ENCODE results near the gene SPTAN1. TPM values are rescaled to one million over a fixed set of nuclear protein-coding genes. Genes with fewer than 3 reads are reported as not detected.
"Not testable (repeated sequence)": the region's sequence is repeated elsewhere in the genome, so short reads cannot be mapped to it uniquely, and the experiment has no call there.

Gene SPTAN1
- total RNA-seq, 2 donors from 2014 or later: 242 to 278 TPM

DNA sequence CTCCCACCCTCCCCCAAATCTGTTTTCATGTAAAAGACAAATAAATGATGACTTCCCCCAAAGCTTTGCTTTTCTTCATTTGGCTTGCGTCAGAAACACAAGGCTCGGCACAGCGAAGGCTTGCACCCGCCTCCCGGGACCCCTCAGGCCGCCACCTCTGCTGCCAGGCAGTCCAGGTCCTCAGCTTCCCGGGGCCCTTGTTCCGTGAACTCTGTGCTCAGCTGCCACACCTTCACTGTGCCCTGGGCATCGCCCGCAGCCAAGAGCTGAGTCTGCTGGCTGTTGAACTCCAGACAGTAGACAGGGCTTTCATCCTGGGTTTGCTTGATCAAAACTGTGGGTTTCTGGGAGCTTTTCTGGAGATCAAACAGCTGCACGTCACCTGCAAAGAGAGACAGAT, 81.2 kb downstream of the SPTAN1 start:
- Mint-ChIP-seq H3K27ac (peak overlapping the region; percentile 7 to 45), H3K9me3 (no peaks in the 10 kb centered on the region), H3K36me3 (peaks cover 0 to 5% of the 10 kb centered on the region in 2 donors)
- DNase-seq (ENCODE audit: low spot score in 2 of 2) (no peak), ATAC-seq (no peak)

DNA sequence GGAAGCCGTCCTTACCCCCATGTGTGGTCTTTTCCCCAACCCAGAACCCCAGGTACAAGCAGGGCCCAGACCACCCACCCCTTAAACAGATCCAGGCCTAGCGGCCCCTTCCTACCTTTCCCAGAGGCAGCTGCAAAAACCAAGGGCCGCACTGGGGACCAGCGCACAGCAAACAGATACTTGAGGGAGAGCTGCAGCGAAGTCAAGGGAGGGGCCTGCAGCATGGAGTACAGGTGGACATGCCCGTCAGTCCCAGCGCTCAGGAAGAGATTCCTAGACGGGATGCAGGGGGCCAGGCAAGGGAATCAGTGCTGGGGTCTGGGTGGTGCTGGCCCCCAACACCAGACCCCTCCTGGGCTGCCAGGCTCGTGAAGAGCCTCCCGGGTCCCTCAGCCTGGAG, 81.7 kb downstream of the SPTAN1 start:
- DNase-seq (ENCODE audit: low spot score in 2 of 2) (no peak), ATAC-seq (no peak)
- no peaks in the 10 kb centered on the region for H3K9me3 Mint-ChIP-seq
- peaks cover 0 to 5% of the 10 kb centered on the region in 2 donors for H3K36me3 Mint-ChIP-seq
- peak overlapping the region; percentile 7 to 60 for H3K27ac Mint-ChIP-seq

DNA sequence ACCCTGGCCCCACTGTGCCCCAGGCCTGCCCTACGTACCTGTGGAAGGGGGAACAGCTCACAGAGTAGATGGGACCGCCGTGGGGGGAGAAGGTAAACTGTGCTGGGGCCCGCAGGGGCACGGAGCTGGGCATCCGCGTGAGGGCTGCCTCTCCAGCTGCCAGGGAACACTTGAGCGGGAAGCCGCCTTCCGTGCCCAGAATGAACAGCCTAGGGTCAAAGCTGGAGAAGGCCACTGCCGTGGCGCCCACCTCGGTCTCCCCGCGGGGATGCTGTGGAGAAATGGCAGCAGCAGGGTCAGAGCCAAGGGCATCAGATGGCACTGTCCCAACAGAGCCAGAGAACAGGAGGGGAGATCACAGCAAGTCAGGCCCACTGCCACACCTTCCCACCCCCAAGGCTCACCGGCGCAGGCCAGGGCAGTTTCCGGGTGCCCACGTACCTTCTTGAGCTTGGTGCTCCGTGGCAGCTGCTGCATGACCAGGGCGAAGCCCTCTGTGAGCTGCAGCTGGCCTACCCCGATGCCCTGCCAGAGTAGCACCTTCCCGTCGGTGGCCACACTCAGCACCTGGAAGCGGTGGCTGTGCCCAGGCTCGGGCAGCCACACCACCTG, 82.4 kb downstream of the SPTAN1 start:
- Mint-ChIP-seq H3K27ac (peak overlapping the region; percentile 7 to 60), H3K9me3 (no peaks in the 10 kb centered on the region), H3K36me3 (peaks cover 0 to 5% of the 10 kb centered on the region in 2 donors)
- DNase-seq (ENCODE audit: low spot score in 2 of 2): no peak
- ATAC-seq: peak; percentile 9 to 12

- DNase-seq (ENCODE audit: low spot score in 2 of 2): no peak
- peaks cover 0 to 5% of the 10 kb centered on the region in 2 donors for H3K36me3 Mint-ChIP-seq
- ATAC-seq: peak; percentile 17 to 21
- H3K9me3 Mint-ChIP-seq: no peaks in the 10 kb centered on the region
- no peak overlapping the region for H3K27ac Mint-ChIP-seq
Measured at GRCh38 chr9:128635266-128636023, 83.1 kb downstream of the SPTAN1 start.

DNA sequence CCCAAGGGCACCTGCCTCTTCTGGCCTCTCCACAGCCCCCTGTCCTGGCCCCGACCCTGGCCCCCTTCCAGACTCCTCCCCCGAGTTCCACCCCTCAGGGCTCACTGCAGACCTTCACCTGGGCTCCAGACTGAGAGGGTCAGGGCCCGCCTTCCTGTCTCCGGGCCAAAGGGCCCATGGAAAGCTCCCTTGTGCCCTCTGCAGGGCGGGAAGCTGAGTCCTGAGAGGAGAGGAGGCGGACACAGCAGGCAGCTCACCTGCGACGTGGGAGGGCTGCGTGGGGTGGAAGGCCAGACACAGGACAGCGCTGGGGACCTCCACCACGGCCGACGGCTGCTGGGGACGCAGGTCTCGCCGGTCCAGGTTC, 83.6 kb downstream of the SPTAN1 start:
- DNase-seq (ENCODE audit: low spot score in 2 of 2) (no peak), ATAC-seq (peak; percentile 6 to 10)
- H3K9me3 Mint-ChIP-seq: no peaks in the 10 kb centered on the region
- no peak overlapping the region for H3K27ac Mint-ChIP-seq
- H3K36me3 Mint-ChIP-seq: peaks cover 0 to 5% of the 10 kb centered on the region in 2 donors

GRCh38 chr9:128636556-128637530, 84.5 kb downstream of the SPTAN1 start:
- Mint-ChIP-seq H3K9me3 (no peaks in the 10 kb centered on the region), H3K27ac (no peak overlapping the region), H3K36me3 (peaks cover 0 to 3% of the 10 kb centered on the region in 2 donors)
- DNase-seq (ENCODE audit: low spot score in 2 of 2): no peak
- no peak for ATAC-seq

DNA sequence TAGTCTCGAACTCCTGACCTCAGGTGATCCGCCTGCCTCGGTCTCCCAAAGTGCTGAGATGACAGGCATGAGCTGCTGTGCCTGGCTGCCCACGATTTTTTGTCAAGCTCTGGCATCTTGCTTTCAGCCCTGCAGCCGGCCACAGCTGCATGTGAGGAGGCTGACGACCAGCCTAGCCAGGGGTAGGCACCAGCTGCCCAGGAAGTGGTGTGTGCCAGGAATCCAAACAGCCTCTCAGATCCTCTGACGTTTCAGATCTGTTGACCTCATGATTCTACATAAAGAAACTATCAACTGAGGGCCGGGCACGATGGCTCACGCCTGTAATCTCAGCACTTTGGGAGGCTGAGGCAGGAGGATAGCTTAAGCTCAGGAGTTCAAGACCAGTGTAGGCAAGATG, 85.3 kb downstream of the SPTAN1 start:
- H3K36me3 Mint-ChIP-seq: no peaks in the 10 kb centered on the region
- H3K27ac Mint-ChIP-seq: no peak overlapping the region
- no peak for DNase-seq (ENCODE audit: low spot score in 2 of 2)
- no peaks in the 10 kb centered on the region for H3K9me3 Mint-ChIP-seq
- ATAC-seq: no peak

- H3K9me3 Mint-ChIP-seq: no peaks in the 10 kb centered on the region
- no peak overlapping the region for H3K27ac Mint-ChIP-seq
- ATAC-seq: no peak
- H3K36me3 Mint-ChIP-seq: no peaks in the 10 kb centered on the region
- no peak for DNase-seq (ENCODE audit: low spot score in 2 of 2)
Measured at GRCh38 chr9:128638580-128638979, 86.2 kb downstream of the SPTAN1 start.

- no peak for ATAC-seq
- no peaks in the 10 kb centered on the region for H3K9me3 Mint-ChIP-seq
- no peak for DNase-seq (ENCODE audit: low spot score in 2 of 2)
- no peaks in the 10 kb centered on the region for H3K36me3 Mint-ChIP-seq
- H3K27ac Mint-ChIP-seq: no peak overlapping the region
Measured at GRCh38 chr9:128640603-128641002, 88.2 kb downstream of the SPTAN1 start.

DNA sequence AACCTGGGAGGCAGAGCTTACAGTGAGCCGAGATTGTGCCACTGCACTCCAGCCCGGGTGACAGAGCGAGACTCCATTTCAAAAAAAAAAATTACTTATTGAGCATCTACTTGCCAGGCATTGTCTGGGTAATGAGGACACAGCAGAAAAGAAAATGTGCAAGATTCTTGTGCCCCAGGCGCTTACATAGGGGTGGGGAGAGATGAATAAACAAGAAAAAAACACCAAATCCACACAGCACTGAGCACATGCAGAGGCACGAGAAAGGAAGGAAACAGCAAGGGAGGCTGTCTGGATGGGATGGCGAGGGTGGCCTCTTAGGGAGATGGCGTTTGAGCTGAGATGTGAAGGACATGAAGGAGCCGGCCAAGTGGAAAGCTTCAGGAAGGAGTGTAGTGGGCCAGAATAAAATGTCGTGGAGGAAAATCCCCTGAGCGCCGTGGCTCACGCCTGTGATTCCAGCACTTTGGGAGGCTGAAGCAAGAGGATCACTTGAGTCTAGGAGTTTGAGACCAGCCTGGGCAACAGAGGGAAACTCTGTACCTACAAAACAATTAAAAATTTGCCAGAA, 90.4 kb downstream of the SPTAN1 start:
- H3K36me3 Mint-ChIP-seq: no peaks in the 10 kb centered on the region
- DNase-seq (ENCODE audit: low spot score in 2 of 2) (no peak), ATAC-seq (no peak)
- H3K9me3 Mint-ChIP-seq: no peaks in the 10 kb centered on the region
- no peak overlapping the region for H3K27ac Mint-ChIP-seq

DNA sequence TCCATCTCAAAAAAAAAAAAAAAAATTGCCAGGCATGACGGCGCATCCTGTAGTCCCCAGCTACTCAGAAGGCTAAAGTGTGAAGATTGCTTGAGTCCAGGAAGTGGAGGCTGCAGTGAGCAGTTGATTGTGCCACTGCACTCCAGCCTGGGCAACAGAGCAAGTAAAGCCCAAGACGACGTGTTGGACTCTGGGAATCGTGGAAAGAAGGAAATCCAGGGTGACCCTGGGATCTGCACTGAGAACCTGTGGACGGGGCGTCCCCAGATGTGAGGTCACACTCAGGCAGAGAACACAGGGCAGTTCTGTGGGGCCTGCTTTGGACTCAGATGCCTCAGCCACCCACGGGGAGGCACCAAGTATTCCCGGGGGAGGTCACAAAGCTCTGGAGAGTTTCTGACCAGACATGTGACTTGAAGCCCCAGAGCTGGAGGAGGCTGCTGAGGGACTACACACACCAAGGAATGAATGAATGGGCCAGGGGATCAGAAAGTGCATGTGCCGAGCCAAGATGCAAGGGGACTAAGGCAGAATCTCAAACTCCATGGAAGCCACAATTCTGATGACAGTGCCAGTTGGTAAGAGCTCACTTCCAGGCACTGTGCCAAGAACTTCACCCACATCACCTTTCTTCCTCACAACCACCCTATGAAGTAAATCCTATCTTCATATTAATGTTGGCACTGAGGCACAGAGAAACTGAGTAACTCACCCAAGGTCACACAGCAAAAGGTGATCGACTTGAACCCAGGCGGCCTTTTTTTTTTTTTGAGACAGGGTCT, 91.3 kb downstream of the SPTAN1 start:
- no peak for ATAC-seq
- H3K27ac Mint-ChIP-seq: peak overlapping the region in 1 of 2 donors; percentile 57
- no peaks in the 10 kb centered on the region for H3K9me3 Mint-ChIP-seq

DNA sequence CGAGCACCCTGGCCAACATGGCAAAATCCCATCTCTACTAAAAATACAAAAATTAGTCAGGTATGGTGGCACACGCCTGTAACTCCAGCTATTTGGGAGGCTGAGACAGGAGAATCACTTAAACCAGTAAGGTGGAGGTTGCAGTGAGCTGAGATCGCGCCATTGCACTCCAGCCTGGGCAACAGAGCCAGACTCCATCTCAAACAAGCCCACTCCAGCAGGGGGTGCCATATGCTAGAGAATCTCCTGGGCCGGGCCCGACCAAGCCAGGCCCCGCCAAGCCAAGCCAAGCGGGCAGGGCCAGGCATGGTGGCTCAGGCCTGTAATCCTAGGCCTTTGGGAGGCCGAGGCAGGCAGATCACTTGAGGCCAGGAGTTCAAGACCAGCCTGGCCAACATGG, 95.8 kb downstream of the SPTAN1 start:
- H3K9me3 Mint-ChIP-seq, H3K36me3 Mint-ChIP-seq: not testable (repeated sequence)
- ATAC-seq: peak; percentile 88 to 98
- H3K27ac Mint-ChIP-seq: peak overlapping the region in 1 of 2 donors; percentile 55
- DNase-seq (ENCODE audit: low spot score in 2 of 2): peak; percentile 67 to 74

More for the DNA sequence above, 91.3 kb downstream of the SPTAN1 start:
- no peaks in the 10 kb centered on the region for H3K36me3 Mint-ChIP-seq
- no peak for DNase-seq (ENCODE audit: low spot score in 2 of 2)

- H3K9me3 Mint-ChIP-seq: no peaks in the 10 kb centered on the region
- H3K27ac Mint-ChIP-seq: peak overlapping the region in 1 of 2 donors; percentile 14
- ATAC-seq (no peak), DNase-seq (ENCODE audit: low spot score in 2 of 2) (no peak)
- H3K36me3 Mint-ChIP-seq: peaks cover 1 to 3% of the 10 kb centered on the region in 2 donors
Measured at GRCh38 chr9:128651798-128652197, 99.4 kb downstream of the SPTAN1 start.

GRCh38 chr9:128653908-128654307, 101.5 kb downstream of the SPTAN1 start:
- DNase-seq (ENCODE audit: low spot score in 2 of 2) (no peak), ATAC-seq (no peak)
- no peaks in the 10 kb centered on the region for H3K9me3 Mint-ChIP-seq
- H3K36me3 Mint-ChIP-seq: peaks cover 5 to 6% of the 10 kb centered on the region in 2 donors
- no peak overlapping the region for H3K27ac Mint-ChIP-seq

DNA sequence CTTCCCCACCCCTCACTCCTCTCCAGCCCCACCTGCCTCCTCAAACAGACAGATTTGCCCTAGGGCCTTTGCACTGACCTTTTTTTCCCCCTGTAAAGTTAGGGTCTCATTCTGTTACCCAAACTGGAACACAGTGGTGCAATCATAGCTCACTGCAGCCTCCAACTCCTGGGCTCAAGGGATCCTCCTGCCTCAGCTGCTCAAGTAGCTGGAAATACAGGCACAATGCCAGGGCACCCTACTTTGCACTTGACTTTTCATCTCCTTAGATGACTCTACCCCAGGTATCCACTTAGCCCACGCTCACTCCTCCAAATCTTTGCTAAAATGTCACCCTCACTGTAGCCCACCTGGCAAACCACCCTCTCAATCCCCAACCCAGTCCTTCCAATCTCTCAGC, 102.1 kb downstream of the SPTAN1 start:
- Mint-ChIP-seq H3K9me3 (no peaks in the 10 kb centered on the region), H3K27ac (no peak overlapping the region), H3K36me3 (peaks cover 5 to 6% of the 10 kb centered on the region in 2 donors)
- ATAC-seq: no peak
- no peak for DNase-seq (ENCODE audit: low spot score in 2 of 2)

Measured in activated naive CD4-positive, alpha-beta T cell treated with anti-CD3 and anti-CD28 coated beads, Interleukin-2, amount 50 U/mL, for 72 hours (primary cell).